A549 (cell line): Measurements from ENCODE around the gene NRXN3.

Experiments used
- BHLHE40 ChIP-seq: IDR thresholded peaks from 2 replicates; pipeline ENCODE4 v1.6.1; 2012; ENCODE audit warnings: low read depth, low read length, inconsistent platforms
- CTCF ChIP-seq: fragments of >200 bp; sonication (Bioruptor Twin); formaldehyde crosslinking; IDR thresholded peaks from 3 replicates; pipeline ENCODE4 v1.5.1; 2016
- ELK1 ChIP-seq: fragments of 150-350 bp; IDR thresholded peaks from 2 replicates; pipeline ENCODE4 v1.6.1; 2014; ENCODE audit warnings: low read depth, mild to moderate bottlenecking, low read length
- EP300 ChIP-seq, 2 experiments: fragments of >200 bp; sonication (Bioruptor Twin); formaldehyde crosslinking; IDR thresholded peaks; 2 replicates in 1 of 2; 3 replicates in 1 of 2; pipeline ENCODE4 v1.6.1; 2016 to 2017
- MAFK ChIP-seq: fragments of 450-650 bp; IDR thresholded peaks from 2 replicates; pipeline ENCODE4 v1.6.1; 2014; ENCODE audit not compliant: partially characterized antibody
- MAX ChIP-seq: IDR thresholded peaks from 2 replicates; pipeline ENCODE4 v1.6.1; 2012
- MAZ ChIP-seq: fragments of 150-350 bp; IDR thresholded peaks from 2 replicates; pipeline ENCODE4 v1.6.1; 2014; ENCODE audit warnings: antibody characterized with exemption, low read depth, low read length, borderline replicate concordance
- POLR2A ChIP-seq: IDR thresholded peaks from 2 replicates; pipeline ENCODE4 v1.6.1; 2012; ENCODE audit warnings: mild to moderate bottlenecking, low read length
- POLR2AphosphoS2 ChIP-seq: conservative IDR thresholded peaks from 2 replicates; pipeline ENCODE4 v1.6.1; 2012; ENCODE audit warnings: low read length, improper control_type of control experiment, inconsistent platforms
- RAD21 ChIP-seq, 2 experiments: fragments of >200 bp in 1 of 2; sonication (Bioruptor Twin) in 1 of 2; formaldehyde crosslinking in 1 of 2; IDR thresholded peaks in 1 of 2; conservative IDR thresholded peaks in 1 of 2; 2 replicates in 1 of 2; 3 replicates in 1 of 2; pipeline ENCODE4 v1.6.1; 2012 to 2018; ENCODE audit warnings: inconsistent platforms in 1 of 2
- RNF2 ChIP-seq: fragments of 200-600 bp; sonication (generic); IDR thresholded peaks from 2 replicates; pipeline ENCODE4 v1.6.1; 2016; ENCODE audit warnings: low read depth, mild to moderate bottlenecking, antibody characterized with exemption, moderate library complexity, borderline replicate concordance

GRCh38 chr14:78253986-78254385 lies 83.8 kb downstream of the NRXN3 start:
- TF ChIP-seq RAD21 (conservative IDR thresholded peaks at IDR 0.05 in 1 of 2, IDR thresholded peaks at IDR 0.05 in 1 of 2) (no peak), POLR2A (no peak), MAZ (no peak), CTCF (no peak), POLR2AphosphoS2 (no peak), ELK1 (no peak), MAFK (no peak), MAX (no peak), BHLHE40 (no peak), EP300 (IDR thresholded peaks at IDR 0.05) (no peak), RNF2 (no peak)
